WTC11 (cell line): ENCODE measurements around the gene KIF3A. TPM values are rescaled to one million over a fixed set of nuclear protein-coding genes. Genes with fewer than 3 reads are reported as not detected.

ENCODE experiments used
- ATAC-seq: fragments of 200-7000 bp; cut with Tn5 transposase; 2 replicates; pipeline ENCODE4 v1.10.0; 2021; ENCODE audit warnings: mild to moderate bottlenecking, moderate library complexity
- CTCF ChIA-PET: fragments of 300-600 bp; sonication (Branson Sonifier 250); formaldehyde crosslinking; loops from one replicate; lab custom pipeline; 2021; ENCODE audit warnings: antibody characterized with exemption; lab: Charles Lee
- POLR2A ChIA-PET: fragments of 350-600 bp; sonication (Branson Sonifier 250); formaldehyde crosslinking; loops from one replicate; lab custom pipeline; 2021; ENCODE audit warnings: antibody characterized with exemption; lab: Charles Lee
- DNase-seq: peaks from one replicate; pipeline ENCODE4 v3.0.0; 2021; ENCODE audit warnings: low spot score
- H3K27ac Mint-ChIP-seq: 2 replicates; pipeline ENCODE4 v1.8.0; 2021; ENCODE audit warnings: mixed read lengths
- H3K27me3 Mint-ChIP-seq: 2 replicates; pipeline ENCODE4 v1.8.0; 2021; ENCODE audit warnings: low read depth, mild to moderate bottlenecking, moderate library complexity, mixed read lengths
- H3K36me3 Mint-ChIP-seq: 2 replicates; pipeline ENCODE4 v1.8.0; 2021; ENCODE audit warnings: mixed read lengths
- H3K4me1 Mint-ChIP-seq: 2 replicates; pipeline ENCODE4 v1.8.0; 2022; ENCODE audit warnings: mixed read lengths
- H3K4me3 Mint-ChIP-seq: 2 replicates; pipeline ENCODE4 v1.8.0; 2021; ENCODE audit warnings: mild to moderate bottlenecking, moderate library complexity, mixed read lengths
- H3K9me3 Mint-ChIP-seq: 2 replicates; pipeline ENCODE4 v1.8.0; 2021; ENCODE audit warnings: mixed read lengths
- AR ChIP-seq: fragments of 250-450 bp; sonication (Bioruptor Pico); IDR thresholded peaks from 2 replicates; pipeline ENCODE4 v1.9.0; 2021; ENCODE audit warnings: mild to moderate bottlenecking
- HMGA2 ChIP-seq: fragments of 250-450 bp; sonication (Bioruptor Pico); IDR thresholded peaks from 2 replicates; pipeline ENCODE4 v1.4.0; 2021; ENCODE audit warnings: mild to moderate bottlenecking, moderate library complexity
- JUN ChIP-seq: sonication (generic); formaldehyde crosslinking; IDR thresholded peaks from 2 replicates; pipeline ENCODE4 v1.8.0; 2023; ENCODE audit warnings: mild to moderate bottlenecking, missing genetic modification reagents
- RELA ChIP-seq: sonication (generic); formaldehyde crosslinking; IDR thresholded peaks from 2 replicates; pipeline ENCODE4 v1.8.1; 2022; ENCODE audit warnings: missing genetic modification reagents, mild to moderate bottlenecking, borderline replicate concordance
- SMAD3 ChIP-seq: sonication (generic); formaldehyde crosslinking; IDR thresholded peaks from 2 replicates; pipeline ENCODE4 v1.8.0; 2022; ENCODE audit warnings: missing genetic modification reagents, mild to moderate bottlenecking, borderline replicate concordance
- ZNF232 ChIP-seq: sonication (generic); formaldehyde crosslinking; IDR thresholded peaks from 2 replicates; pipeline ENCODE4 v1.8.0; 2022; ENCODE audit warnings: mild to moderate bottlenecking, missing genetic modification reagents
- total RNA-seq: library from RNA; stranded (reverse); gene quantifications from 3 replicates; pipeline ENCODE4 v1.2.3, GENCODE V29; 2021
- TF ChIP-seq, protein P1 (sequence below): fragments of 250-450 bp; sonication (Bioruptor Pico); IDR thresholded peaks from 2 replicates; pipeline ENCODE4 v1.9.0; 2021; ENCODE audit warnings: mild to moderate bottlenecking, borderline replicate concordance
- TF ChIP-seq, protein P2 (sequence below): fragments of 250-450 bp; sonication (Bioruptor Pico); conservative IDR thresholded peaks from 2 replicates; pipeline ENCODE4 v1.9.0; 2021; ENCODE audit warnings: mild to moderate bottlenecking
- TF ChIP-seq, protein P3 (sequence below): sonication (generic); formaldehyde crosslinking; conservative IDR thresholded peaks from 2 replicates; pipeline ENCODE4 v1.8.1; 2022; ENCODE audit warnings: mild to moderate bottlenecking, missing genetic modification reagents
- TF ChIP-seq, protein P4 (sequence below): sonication (generic); formaldehyde crosslinking; IDR thresholded peaks from 2 replicates; pipeline ENCODE4 v1.8.0; 2023; ENCODE audit warnings: missing genetic modification reagents, mild to moderate bottlenecking, borderline replicate concordance
- TF ChIP-seq, protein P5 (sequence below): fragments of 250-450 bp; sonication (Bioruptor Pico); IDR thresholded peaks from 2 replicates; pipeline ENCODE4 v2.1.2; 2022; ENCODE audit warnings: mild to moderate bottlenecking, moderate library complexity
- TF ChIP-seq, protein P6 (sequence below): sonication (generic); formaldehyde crosslinking; conservative IDR thresholded peaks from 2 replicates; pipeline ENCODE4 v1.8.1; 2023; ENCODE audit warnings: mild to moderate bottlenecking, low read depth, missing genetic modification reagents, moderate library complexity
- TF ChIP-seq, protein P7 (sequence below): sonication (generic); formaldehyde crosslinking; IDR thresholded peaks from 2 replicates; pipeline ENCODE4 v1.8.1; 2023; ENCODE audit warnings: mild to moderate bottlenecking, missing genetic modification reagents, moderate library complexity

Gene KIF3A
- total RNA-seq, 1 experiment from 2014 or later, result 10.1 TPM

DNA sequence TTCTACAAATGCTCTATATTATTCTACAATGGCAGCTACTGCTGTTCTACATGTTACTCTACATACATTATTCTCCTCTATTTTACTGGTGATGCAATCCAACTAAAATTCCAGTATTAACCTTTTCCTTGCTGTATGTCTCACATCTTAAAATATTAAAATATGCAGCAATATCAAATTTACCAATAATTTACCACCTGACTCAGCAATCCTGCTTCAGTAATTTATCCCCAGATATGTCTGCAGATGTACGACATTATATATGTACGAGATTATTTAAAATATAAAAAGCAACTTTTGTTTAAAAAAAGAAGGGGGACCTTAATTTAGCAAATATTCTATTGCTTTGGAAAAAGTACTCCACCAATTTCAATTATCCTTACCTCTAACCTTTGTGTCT lies 11.6 kb downstream of the KIF3A start (continued):
- TF ChIP-seq, protein P1, sequence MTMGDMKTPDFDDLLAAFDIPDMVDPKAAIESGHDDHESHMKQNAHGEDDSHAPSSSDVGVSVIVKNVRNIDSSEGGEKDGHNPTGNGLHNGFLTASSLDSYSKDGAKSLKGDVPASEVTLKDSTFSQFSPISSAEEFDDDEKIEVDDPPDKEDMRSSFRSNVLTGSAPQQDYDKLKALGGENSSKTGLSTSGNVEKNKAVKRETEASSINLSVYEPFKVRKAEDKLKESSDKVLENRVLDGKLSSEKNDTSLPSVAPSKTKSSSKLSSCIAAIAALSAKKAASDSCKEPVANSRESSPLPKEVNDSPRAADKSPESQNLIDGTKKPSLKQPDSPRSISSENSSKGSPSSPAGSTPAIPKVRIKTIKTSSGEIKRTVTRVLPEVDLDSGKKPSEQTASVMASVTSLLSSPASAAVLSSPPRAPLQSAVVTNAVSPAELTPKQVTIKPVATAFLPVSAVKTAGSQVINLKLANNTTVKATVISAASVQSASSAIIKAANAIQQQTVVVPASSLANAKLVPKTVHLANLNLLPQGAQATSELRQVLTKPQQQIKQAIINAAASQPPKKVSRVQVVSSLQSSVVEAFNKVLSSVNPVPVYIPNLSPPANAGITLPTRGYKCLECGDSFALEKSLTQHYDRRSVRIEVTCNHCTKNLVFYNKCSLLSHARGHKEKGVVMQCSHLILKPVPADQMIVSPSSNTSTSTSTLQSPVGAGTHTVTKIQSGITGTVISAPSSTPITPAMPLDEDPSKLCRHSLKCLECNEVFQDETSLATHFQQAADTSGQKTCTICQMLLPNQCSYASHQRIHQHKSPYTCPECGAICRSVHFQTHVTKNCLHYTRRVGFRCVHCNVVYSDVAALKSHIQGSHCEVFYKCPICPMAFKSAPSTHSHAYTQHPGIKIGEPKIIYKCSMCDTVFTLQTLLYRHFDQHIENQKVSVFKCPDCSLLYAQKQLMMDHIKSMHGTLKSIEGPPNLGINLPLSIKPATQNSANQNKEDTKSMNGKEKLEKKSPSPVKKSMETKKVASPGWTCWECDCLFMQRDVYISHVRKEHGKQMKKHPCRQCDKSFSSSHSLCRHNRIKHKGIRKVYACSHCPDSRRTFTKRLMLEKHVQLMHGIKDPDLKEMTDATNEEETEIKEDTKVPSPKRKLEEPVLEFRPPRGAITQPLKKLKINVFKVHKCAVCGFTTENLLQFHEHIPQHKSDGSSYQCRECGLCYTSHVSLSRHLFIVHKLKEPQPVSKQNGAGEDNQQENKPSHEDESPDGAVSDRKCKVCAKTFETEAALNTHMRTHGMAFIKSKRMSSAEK (CRISPR knock-in tag), result no peak
- TF ChIP-seq, protein P2, sequence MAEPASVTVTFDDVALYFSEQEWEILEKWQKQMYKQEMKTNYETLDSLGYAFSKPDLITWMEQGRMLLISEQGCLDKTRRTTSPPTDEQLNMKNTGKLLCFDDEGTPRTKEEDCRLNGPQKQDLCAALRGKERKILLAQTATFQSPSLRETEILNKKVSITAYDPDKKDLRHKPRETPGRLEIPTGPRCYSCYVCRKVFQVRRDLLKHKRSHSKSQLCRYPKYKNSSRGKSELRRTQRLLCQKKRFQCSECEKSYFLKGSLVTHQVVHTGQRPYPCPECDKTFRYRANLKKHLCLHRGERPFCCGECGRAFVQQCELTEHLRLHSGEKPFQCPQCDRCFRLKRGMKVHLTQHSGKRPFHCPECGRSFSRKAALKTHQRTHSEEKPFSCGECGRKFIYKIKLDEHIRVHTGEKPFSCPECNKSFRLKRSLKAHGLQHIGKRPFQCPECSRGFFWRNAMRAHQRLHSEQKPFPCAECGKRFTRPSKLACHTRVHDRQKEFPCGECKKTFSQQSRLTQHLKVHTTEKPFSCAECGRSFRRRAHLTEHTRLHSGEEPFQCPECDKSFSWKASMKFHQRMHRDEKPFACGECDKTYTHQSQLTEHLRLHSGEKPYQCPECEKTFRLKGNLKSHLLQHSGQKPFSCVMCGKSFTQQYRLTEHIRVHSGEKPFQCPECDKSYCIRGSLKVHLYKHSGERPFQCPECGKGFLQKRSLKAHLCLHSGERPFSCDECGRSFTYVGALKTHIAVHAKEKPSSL (CRISPR knock-in tag), result no peak
- TF ChIP-seq, protein P3, sequence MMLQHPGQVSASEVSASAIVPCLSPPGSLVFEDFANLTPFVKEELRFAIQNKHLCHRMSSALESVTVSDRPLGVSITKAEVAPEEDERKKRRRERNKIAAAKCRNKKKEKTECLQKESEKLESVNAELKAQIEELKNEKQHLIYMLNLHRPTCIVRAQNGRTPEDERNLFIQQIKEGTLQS (CRISPR knock-in tag), result no peak
- TF ChIP-seq, protein P4, sequence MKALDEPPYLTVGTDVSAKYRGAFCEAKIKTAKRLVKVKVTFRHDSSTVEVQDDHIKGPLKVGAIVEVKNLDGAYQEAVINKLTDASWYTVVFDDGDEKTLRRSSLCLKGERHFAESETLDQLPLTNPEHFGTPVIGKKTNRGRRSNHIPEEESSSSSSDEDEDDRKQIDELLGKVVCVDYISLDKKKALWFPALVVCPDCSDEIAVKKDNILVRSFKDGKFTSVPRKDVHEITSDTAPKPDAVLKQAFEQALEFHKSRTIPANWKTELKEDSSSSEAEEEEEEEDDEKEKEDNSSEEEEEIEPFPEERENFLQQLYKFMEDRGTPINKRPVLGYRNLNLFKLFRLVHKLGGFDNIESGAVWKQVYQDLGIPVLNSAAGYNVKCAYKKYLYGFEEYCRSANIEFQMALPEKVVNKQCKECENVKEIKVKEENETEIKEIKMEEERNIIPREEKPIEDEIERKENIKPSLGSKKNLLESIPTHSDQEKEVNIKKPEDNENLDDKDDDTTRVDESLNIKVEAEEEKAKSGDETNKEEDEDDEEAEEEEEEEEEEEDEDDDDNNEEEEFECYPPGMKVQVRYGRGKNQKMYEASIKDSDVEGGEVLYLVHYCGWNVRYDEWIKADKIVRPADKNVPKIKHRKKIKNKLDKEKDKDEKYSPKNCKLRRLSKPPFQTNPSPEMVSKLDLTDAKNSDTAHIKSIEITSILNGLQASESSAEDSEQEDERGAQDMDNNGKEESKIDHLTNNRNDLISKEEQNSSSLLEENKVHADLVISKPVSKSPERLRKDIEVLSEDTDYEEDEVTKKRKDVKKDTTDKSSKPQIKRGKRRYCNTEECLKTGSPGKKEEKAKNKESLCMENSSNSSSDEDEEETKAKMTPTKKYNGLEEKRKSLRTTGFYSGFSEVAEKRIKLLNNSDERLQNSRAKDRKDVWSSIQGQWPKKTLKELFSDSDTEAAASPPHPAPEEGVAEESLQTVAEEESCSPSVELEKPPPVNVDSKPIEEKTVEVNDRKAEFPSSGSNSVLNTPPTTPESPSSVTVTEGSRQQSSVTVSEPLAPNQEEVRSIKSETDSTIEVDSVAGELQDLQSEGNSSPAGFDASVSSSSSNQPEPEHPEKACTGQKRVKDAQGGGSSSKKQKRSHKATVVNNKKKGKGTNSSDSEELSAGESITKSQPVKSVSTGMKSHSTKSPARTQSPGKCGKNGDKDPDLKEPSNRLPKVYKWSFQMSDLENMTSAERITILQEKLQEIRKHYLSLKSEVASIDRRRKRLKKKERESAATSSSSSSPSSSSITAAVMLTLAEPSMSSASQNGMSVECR (CRISPR knock-in tag), result no peak
- no peak for TF ChIP-seq RELA (CRISPR knock-in tag)

GRCh38 chr5:132718544-132719312 lies 18.6 kb downstream of the KIF3A start:
- ATAC-seq (no peak), DNase-seq (no peak)
- no peaks in the 10 kb centered on the region for H3K36me3 Mint-ChIP-seq
- no peak for TF ChIP-seq JUN (CRISPR knock-in tag)
- TF ChIP-seq, protein P5, sequence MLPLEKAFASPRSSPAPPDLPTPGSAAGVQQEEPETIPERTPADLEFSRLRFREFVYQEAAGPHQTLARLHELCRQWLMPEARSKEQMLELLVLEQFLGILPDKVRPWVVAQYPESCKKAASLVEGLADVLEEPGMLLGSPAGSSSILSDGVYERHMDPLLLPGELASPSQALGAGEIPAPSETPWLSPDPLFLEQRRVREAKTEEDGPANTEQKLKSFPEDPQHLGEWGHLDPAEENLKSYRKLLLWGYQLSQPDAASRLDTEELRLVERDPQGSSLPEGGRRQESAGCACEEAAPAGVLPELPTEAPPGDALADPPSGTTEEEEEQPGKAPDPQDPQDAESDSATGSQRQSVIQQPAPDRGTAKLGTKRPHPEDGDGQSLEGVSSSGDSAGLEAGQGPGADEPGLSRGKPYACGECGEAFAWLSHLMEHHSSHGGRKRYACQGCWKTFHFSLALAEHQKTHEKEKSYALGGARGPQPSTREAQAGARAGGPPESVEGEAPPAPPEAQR, result no peak
- no peak for TF ChIP-seq HMGA2
- TF ChIP-seq, protein P6, sequence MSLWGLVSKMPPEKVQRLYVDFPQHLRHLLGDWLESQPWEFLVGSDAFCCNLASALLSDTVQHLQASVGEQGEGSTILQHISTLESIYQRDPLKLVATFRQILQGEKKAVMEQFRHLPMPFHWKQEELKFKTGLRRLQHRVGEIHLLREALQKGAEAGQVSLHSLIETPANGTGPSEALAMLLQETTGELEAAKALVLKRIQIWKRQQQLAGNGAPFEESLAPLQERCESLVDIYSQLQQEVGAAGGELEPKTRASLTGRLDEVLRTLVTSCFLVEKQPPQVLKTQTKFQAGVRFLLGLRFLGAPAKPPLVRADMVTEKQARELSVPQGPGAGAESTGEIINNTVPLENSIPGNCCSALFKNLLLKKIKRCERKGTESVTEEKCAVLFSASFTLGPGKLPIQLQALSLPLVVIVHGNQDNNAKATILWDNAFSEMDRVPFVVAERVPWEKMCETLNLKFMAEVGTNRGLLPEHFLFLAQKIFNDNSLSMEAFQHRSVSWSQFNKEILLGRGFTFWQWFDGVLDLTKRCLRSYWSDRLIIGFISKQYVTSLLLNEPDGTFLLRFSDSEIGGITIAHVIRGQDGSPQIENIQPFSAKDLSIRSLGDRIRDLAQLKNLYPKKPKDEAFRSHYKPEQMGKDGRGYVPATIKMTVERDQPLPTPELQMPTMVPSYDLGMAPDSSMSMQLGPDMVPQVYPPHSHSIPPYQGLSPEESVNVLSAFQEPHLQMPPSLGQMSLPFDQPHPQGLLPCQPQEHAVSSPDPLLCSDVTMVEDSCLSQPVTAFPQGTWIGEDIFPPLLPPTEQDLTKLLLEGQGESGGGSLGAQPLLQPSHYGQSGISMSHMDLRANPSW (CRISPR knock-in tag), result no peak
- no peak for TF ChIP-seq SMAD3 (CRISPR knock-in tag)
- TF ChIP-seq, protein P7, sequence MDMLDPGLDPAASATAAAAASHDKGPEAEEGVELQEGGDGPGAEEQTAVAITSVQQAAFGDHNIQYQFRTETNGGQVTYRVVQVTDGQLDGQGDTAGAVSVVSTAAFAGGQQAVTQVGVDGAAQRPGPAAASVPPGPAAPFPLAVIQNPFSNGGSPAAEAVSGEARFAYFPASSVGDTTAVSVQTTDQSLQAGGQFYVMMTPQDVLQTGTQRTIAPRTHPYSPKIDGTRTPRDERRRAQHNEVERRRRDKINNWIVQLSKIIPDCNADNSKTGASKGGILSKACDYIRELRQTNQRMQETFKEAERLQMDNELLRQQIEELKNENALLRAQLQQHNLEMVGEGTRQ (CRISPR knock-in tag), result no peak
- TF ChIP-seq AR (CRISPR knock-in tag), result no peak
- TF ChIP-seq ZNF232 (CRISPR knock-in tag), result no peak
- no peaks in the 10 kb centered on the region for H3K27me3 Mint-ChIP-seq
- ChIA-PET POLR2A (interaction anchor here (0.5 kb wide), 1 partner anchor 71 kb away, joined by 3 read pairs; no protein-coding TSS in a partner anchor), CTCF (no interaction called here)
- no peak overlapping the region for H3K27ac Mint-ChIP-seq
- no peaks in the 10 kb centered on the region for H3K4me1 Mint-ChIP-seq
- H3K4me3 Mint-ChIP-seq, result no peak overlapping the region
- H3K9me3 Mint-ChIP-seq, result no peaks in the 10 kb centered on the region
